ENCODE data around the gene GJA10.

- no peak for TF ChIP-seq POLR2A (IDR thresholded peaks at IDR 0.05; ENCODE audit: low read length)
- TF ChIP-seq GATA1 (IDR thresholded peaks at IDR 0.05; ENCODE audit: low read depth, low read length): no peak
These were observed 41.2 kb upstream of the GJA10 start for GRCh38 chr6:89853068-89853467.

All from erythroblast (primary cell).